ENCODE results near the gene CDKL4. TPM values are rescaled to one million over a fixed set of nuclear protein-coding genes. Genes with fewer than 3 reads are reported as not detected.

CDKL4 gene
- total and polyA plus RNA-seq, 2 experiments from 2014 or later: 0.22 TPM; not detected in 1

- no peaks in the 10 kb centered on the region for H3K4me1 ChIP-seq (ENCODE audit: insufficient read depth)
- H3K27me3 ChIP-seq (replicated peaks; ENCODE audit: insufficient read depth): no peaks in the 10 kb centered on the region
- H3K9me2 ChIP-seq (ENCODE audit: insufficient read depth): no peaks in the 10 kb centered on the region
- DNase-seq: no peak
- in situ Hi-C loops (cut with MboI): no loop called here
- WGBS, 2 experiments (ENCODE audit: low coverage in 1 of 2, low lambda C conversion rate in 2 of 2, missing lambda C conversion rate in 2 of 2): 98 to 100% methylated on average over 3 of the region's 3 CpGs
- H3K27ac ChIP-seq: no peak overlapping the region
- no peak for TF ChIP-seq EZH2 (IDR thresholded peaks at IDR 0.05; ENCODE audit: insufficient read depth, poor library complexity, severe bottlenecking)
- TF ChIP-seq EZH2phosphoT487 (IDR thresholded peaks at IDR 0.05; ENCODE audit: insufficient read depth, low read depth): no peak
- H3K36me3 ChIP-seq (ENCODE audit: low read depth): peaks cover 45% of the 10 kb centered on the region
- H3F3A ChIP-seq (ENCODE audit: insufficient read depth): no peaks in the 10 kb centered on the region
- H3K4me2 ChIP-seq (ENCODE audit: unreplicated experiment): no peak overlapping the region
- no peaks in the 10 kb centered on the region for H3K9me3 ChIP-seq (ENCODE audit: low read depth)
- no peaks in the 10 kb centered on the region for H4K20me1 ChIP-seq (ENCODE audit: insufficient read depth)
- no peaks in the 10 kb centered on the region for H3K79me2 ChIP-seq (ENCODE audit: insufficient read depth)
- H2AFZ ChIP-seq: no peak overlapping the region
- H3K4me3 ChIP-seq: no peak overlapping the region
- H3K9ac ChIP-seq: no peak overlapping the region
Observed at GRCh38 chr2:39281391-39281790, 37.6 kb upstream of the CDKL4 start.

- no peaks in the 10 kb centered on the region for H3K4me1 ChIP-seq (ENCODE audit: insufficient read depth)
- H3K79me2 ChIP-seq (ENCODE audit: insufficient read depth): no peaks in the 10 kb centered on the region
- H3K27me3 ChIP-seq (replicated peaks; ENCODE audit: insufficient read depth): no peaks in the 10 kb centered on the region
- no peaks in the 10 kb centered on the region for H3K9me3 ChIP-seq (ENCODE audit: low read depth)
- 100% methylated on average over 1 of the region's 1 CpG for WGBS, 2 experiments (ENCODE audit: low coverage in 1 of 2, low lambda C conversion rate in 2 of 2, missing lambda C conversion rate in 2 of 2)
- H3F3A ChIP-seq (ENCODE audit: insufficient read depth): no peaks in the 10 kb centered on the region
- peaks cover 54% of the 10 kb centered on the region for H3K36me3 ChIP-seq (ENCODE audit: low read depth)
- TF ChIP-seq EZH2phosphoT487 (IDR thresholded peaks at IDR 0.05; ENCODE audit: insufficient read depth, low read depth) (no peak), EZH2 (IDR thresholded peaks at IDR 0.05; ENCODE audit: insufficient read depth, poor library complexity, severe bottlenecking) (no peak)
- no peak overlapping the region for H3K4me2 ChIP-seq (ENCODE audit: unreplicated experiment)
- H4K20me1 ChIP-seq (ENCODE audit: insufficient read depth): no peaks in the 10 kb centered on the region
- in situ Hi-C loops (cut with MboI): no loop called here
- no peak overlapping the region for H2AFZ ChIP-seq
- peak; percentile 18 for DNase-seq
- no peak overlapping the region for H3K27ac ChIP-seq
- H3K9ac ChIP-seq: no peak overlapping the region
- H3K4me3 ChIP-seq: no peak overlapping the region
- no peaks in the 10 kb centered on the region for H3K9me2 ChIP-seq (ENCODE audit: insufficient read depth)
Observed at GRCh38 chr2:39275016-39275415, 31.2 kb upstream of the CDKL4 start.

- 91% methylated on average over 3 of the region's 3 CpGs for WGBS, 2 experiments (ENCODE audit: low coverage in 1 of 2, low lambda C conversion rate in 2 of 2, missing lambda C conversion rate in 2 of 2)
- Histone ChIP-seq H3K4me2 (ENCODE audit: unreplicated experiment) (no peak overlapping the region), H3K4me3 (no peak overlapping the region), H3K27me3 (replicated peaks; ENCODE audit: insufficient read depth) (no peaks in the 10 kb centered on the region), H3K9me2 (ENCODE audit: insufficient read depth) (no peaks in the 10 kb centered on the region), H3K4me1 (ENCODE audit: insufficient read depth) (no peaks in the 10 kb centered on the region; the same call in 1 of the 2 replicates), H3K79me2 (ENCODE audit: insufficient read depth) (no peaks in the 10 kb centered on the region), H2AFZ (no peak overlapping the region), H3K27ac (no peak overlapping the region), H3K36me3 (ENCODE audit: low read depth) (peaks cover 40% of the 10 kb centered on the region), H4K20me1 (ENCODE audit: insufficient read depth) (no peaks in the 10 kb centered on the region), H3F3A (ENCODE audit: insufficient read depth) (no peaks in the 10 kb centered on the region), H3K9me3 (ENCODE audit: low read depth) (no peaks in the 10 kb centered on the region), H3K9ac (no peak overlapping the region)
- TF ChIP-seq EZH2 (IDR thresholded peaks at IDR 0.05; ENCODE audit: insufficient read depth, poor library complexity, severe bottlenecking) (no peak), EZH2phosphoT487 (IDR thresholded peaks at IDR 0.05; ENCODE audit: insufficient read depth, low read depth) (no peak)
- in situ Hi-C loops (cut with MboI): no loop called here
- no peak for DNase-seq
Observed at GRCh38 chr2:39269941-39270340, 26.2 kb upstream of the CDKL4 start.

GRCh38 chr2:39266916-39267434, 23.2 kb upstream of the CDKL4 start:
- WGBS, 2 experiments (ENCODE audit: low coverage in 1 of 2, low lambda C conversion rate in 2 of 2, missing lambda C conversion rate in 2 of 2): 98 to 100% methylated on average over 3 of the region's 3 CpGs
- H3K9ac ChIP-seq: no peak overlapping the region
- H3F3A ChIP-seq (ENCODE audit: insufficient read depth): no peaks in the 10 kb centered on the region
- in situ Hi-C loops (cut with MboI): no loop called here
- peaks cover 38% of the 10 kb centered on the region for H3K36me3 ChIP-seq (ENCODE audit: low read depth)
- TF ChIP-seq EZH2 (IDR thresholded peaks at IDR 0.05; ENCODE audit: insufficient read depth, poor library complexity, severe bottlenecking): no peak
- no peak for TF ChIP-seq EZH2phosphoT487 (IDR thresholded peaks at IDR 0.05; ENCODE audit: insufficient read depth, low read depth)
- no peak overlapping the region for H2AFZ ChIP-seq
- no peaks in the 10 kb centered on the region for H4K20me1 ChIP-seq (ENCODE audit: insufficient read depth)
- no peak overlapping the region for H3K4me2 ChIP-seq (ENCODE audit: unreplicated experiment)
- DNase-seq: no peak
- H3K27me3 ChIP-seq (replicated peaks; ENCODE audit: insufficient read depth): no peaks in the 10 kb centered on the region
- H3K27ac ChIP-seq: no peak overlapping the region
- no peaks in the 10 kb centered on the region for H3K79me2 ChIP-seq (ENCODE audit: insufficient read depth)
- no peak overlapping the region for H3K4me3 ChIP-seq
- H3K9me3 ChIP-seq (ENCODE audit: low read depth): no peaks in the 10 kb centered on the region
- no peaks in the 10 kb centered on the region; the same call in 1 of the 2 replicates for H3K4me1 ChIP-seq (ENCODE audit: insufficient read depth)
- no peaks in the 10 kb centered on the region for H3K9me2 ChIP-seq (ENCODE audit: insufficient read depth)

Data from GM23248 (cell line).